Parathyroid adenoma (tissue), 2 donors: ENCODE measurements around the gene VRK3.
"Not testable (repeated sequence)": the region's sequence is repeated elsewhere in the genome, so short reads cannot be mapped to it uniquely, and the experiment has no call there.

ENCODE experiments used
- H2AFZ ChIP-seq: fragments of 300-600 bp; sonication (generic); one replicate; pipeline ENCODE4 v1.7.0; 2017; ENCODE audit warnings: antibody characterized with exemption, mild to moderate bottlenecking
- H3K27ac ChIP-seq: fragments of 300-600 bp; sonication (generic); one replicate; pipeline ENCODE4 v1.7.0; 2017
- H3K27me3 ChIP-seq: fragments of 300-600 bp; sonication (generic); one replicate; pipeline ENCODE4 v1.7.0; 2017; ENCODE audit warnings: low read length; ENCODE audit not compliant: control insufficient read depth, insufficient read depth
- H3K36me3 ChIP-seq: fragments of 300-600 bp; sonication (generic); one replicate; pipeline ENCODE4 v1.7.0; 2017; ENCODE audit warnings: low read length; ENCODE audit not compliant: control insufficient read depth, insufficient read depth
- H3K4me1 ChIP-seq: fragments of 300-600 bp; sonication (generic); one replicate; pipeline ENCODE4 v1.7.0; 2017; ENCODE audit warnings: control low read depth
- H3K4me2 ChIP-seq: fragments of 300-600 bp; sonication (generic); one replicate; pipeline ENCODE4 v1.7.0; 2017; ENCODE audit warnings: low read length
- H3K4me3 ChIP-seq: fragments of 300-600 bp; sonication (generic); one replicate; pipeline ENCODE4 v1.7.0; 2017; ENCODE audit warnings: low read depth, low read length
- H3K79me2 ChIP-seq: fragments of 300-600 bp; sonication (generic); one replicate; pipeline ENCODE4 v1.7.0; 2017; ENCODE audit warnings: control low read depth
- H3K9ac ChIP-seq: fragments of 300-600 bp; sonication (generic); one replicate; pipeline ENCODE4 v1.7.0; 2017; ENCODE audit warnings: mild to moderate bottlenecking
- H3K9me3 ChIP-seq: fragments of 300-600 bp; sonication (generic); one replicate; pipeline ENCODE4 v1.7.0; 2017; ENCODE audit warnings: low read length; ENCODE audit not compliant: control insufficient read depth
- TF ChIP-seq, protein P1 (sequence below): fragments of 300-600 bp; sonication (generic); IDR thresholded peaks from one replicate; pipeline ENCODE4 v1.7.0; 2017; ENCODE audit warnings: antibody characterized with exemption, mild to moderate bottlenecking
- donor health status: primary hyperparathyroidism.

VRK3 gene

DNA sequence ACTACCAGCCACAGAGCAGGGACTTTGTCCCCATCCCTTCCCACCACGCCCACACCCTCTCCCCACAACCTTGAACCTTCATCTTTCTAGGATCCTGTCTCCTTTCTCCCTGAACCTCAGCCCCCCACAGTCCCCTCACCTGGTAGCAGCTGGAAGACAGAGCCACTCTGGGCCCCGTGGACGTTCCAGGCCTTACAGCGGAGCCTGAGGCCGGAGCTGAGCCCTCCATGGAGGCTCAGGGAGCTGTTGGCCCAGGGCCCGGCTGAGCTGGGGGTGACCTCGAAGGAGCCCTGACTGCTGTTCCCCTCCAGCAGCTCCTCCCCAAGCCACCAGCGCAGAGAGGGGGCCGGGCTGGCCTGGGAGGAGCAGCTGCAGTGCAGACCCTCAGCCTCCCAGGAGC lies 67.0 kb downstream of the VRK3 start:
- not testable (repeated sequence) for H3K79me2 ChIP-seq, H3K4me1 ChIP-seq, H3K4me3 ChIP-seq

DNA sequence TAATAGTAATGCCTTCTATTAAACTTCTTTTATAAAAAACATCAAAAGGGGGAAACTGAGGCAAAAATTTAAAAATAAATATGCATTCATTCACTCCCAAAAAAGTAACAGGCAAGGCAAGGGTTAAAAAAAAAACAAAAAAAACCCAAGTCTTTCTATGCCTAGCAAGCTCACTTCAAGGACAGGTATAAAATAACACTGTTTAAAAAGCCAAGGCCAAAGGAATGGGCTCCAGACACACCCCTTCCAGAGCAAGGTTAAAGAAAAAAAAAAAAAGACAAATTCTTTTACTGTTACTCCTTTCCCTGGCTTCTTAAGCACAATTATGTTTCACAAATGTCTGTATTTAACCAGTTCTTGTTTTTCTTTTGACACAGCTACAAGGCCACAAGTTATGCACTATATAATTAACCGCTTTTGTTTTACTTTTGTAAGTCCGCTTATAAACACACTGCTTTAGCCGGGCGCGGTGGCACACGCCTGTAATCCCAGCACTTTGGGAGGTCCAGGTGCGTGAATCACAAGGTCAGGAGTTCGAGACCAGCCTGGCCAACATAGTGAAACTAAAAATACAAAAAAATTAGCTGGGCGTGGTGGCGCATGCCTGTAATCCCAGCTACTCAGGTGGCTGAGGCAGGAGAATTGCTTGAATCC lies 67.8 kb downstream of the VRK3 start:
- H3K4me1 ChIP-seq, result no peaks in the 10 kb centered on the region
- no peaks in the 10 kb centered on the region for H3K36me3 ChIP-seq
- H3K27me3 ChIP-seq, result no peaks in the 10 kb centered on the region
- no peak overlapping the region for H3K27ac ChIP-seq
- H3K4me2 ChIP-seq, result no peak overlapping the region
- no peak overlapping the region for H3K4me3 ChIP-seq
- TF ChIP-seq, protein P1, sequence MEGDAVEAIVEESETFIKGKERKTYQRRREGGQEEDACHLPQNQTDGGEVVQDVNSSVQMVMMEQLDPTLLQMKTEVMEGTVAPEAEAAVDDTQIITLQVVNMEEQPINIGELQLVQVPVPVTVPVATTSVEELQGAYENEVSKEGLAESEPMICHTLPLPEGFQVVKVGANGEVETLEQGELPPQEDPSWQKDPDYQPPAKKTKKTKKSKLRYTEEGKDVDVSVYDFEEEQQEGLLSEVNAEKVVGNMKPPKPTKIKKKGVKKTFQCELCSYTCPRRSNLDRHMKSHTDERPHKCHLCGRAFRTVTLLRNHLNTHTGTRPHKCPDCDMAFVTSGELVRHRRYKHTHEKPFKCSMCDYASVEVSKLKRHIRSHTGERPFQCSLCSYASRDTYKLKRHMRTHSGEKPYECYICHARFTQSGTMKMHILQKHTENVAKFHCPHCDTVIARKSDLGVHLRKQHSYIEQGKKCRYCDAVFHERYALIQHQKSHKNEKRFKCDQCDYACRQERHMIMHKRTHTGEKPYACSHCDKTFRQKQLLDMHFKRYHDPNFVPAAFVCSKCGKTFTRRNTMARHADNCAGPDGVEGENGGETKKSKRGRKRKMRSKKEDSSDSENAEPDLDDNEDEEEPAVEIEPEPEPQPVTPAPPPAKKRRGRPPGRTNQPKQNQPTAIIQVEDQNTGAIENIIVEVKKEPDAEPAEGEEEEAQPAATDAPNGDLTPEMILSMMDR, result no peak
- H3K9ac ChIP-seq, result no peak overlapping the region
- H3K9me3 ChIP-seq, result no peaks in the 10 kb centered on the region
- H2AFZ ChIP-seq, result no peak overlapping the region
- no peaks in the 10 kb centered on the region for H3K79me2 ChIP-seq

More for the DNA sequence above, 67.0 kb downstream of the VRK3 start:
- H3K27ac ChIP-seq, H2AFZ ChIP-seq, H3K27me3 ChIP-seq, H3K36me3 ChIP-seq, H3K9ac ChIP-seq, H3K4me2 ChIP-seq, H3K9me3 ChIP-seq: not testable (repeated sequence)

GRCh38 chr19:49956115-49956495 lies 69.1 kb downstream of the VRK3 start:
- no peaks in the 10 kb centered on the region for H3K4me1 ChIP-seq
- no peaks in the 10 kb centered on the region for H3K27me3 ChIP-seq

GRCh38 chr19:49954933-49955332 lies 70.2 kb downstream of the VRK3 start:
- no peaks in the 10 kb centered on the region for H3K36me3 ChIP-seq
- no peaks in the 10 kb centered on the region for H3K9me3 ChIP-seq
- H3K4me1 ChIP-seq, result no peaks in the 10 kb centered on the region
- no peak overlapping the region for H3K4me3 ChIP-seq
- H3K27ac ChIP-seq, result no peak overlapping the region
- H2AFZ ChIP-seq, result no peak overlapping the region
- H3K4me2 ChIP-seq, result no peak overlapping the region
- H3K79me2 ChIP-seq, result no peaks in the 10 kb centered on the region
- TF ChIP-seq, protein P1, result no peak
- H3K9ac ChIP-seq, result no peak overlapping the region
- H3K27me3 ChIP-seq, result no peaks in the 10 kb centered on the region

More at GRCh38 chr19:49956115-49956495, 69.1 kb downstream of the VRK3 start:
- H3K79me2 ChIP-seq, result no peaks in the 10 kb centered on the region
- no peaks in the 10 kb centered on the region for H3K36me3 ChIP-seq
- no peak overlapping the region for H3K27ac ChIP-seq
- H3K9ac ChIP-seq, result no peak overlapping the region
- no peaks in the 10 kb centered on the region for H3K9me3 ChIP-seq
- no peak overlapping the region for H3K4me2 ChIP-seq
- no peak overlapping the region for H3K4me3 ChIP-seq
- H2AFZ ChIP-seq, result no peak overlapping the region
- TF ChIP-seq, protein P1, result no peak

- H3K4me1 ChIP-seq, result no peaks in the 10 kb centered on the region
- H3K4me3 ChIP-seq, result no peak overlapping the region
- peak overlapping the region; percentile 56 for H2AFZ ChIP-seq
- no peaks in the 10 kb centered on the region for H3K36me3 ChIP-seq
- no peaks in the 10 kb centered on the region for H3K79me2 ChIP-seq
- H3K4me2 ChIP-seq, result no peak overlapping the region
- no peak overlapping the region for H3K9ac ChIP-seq
- TF ChIP-seq, protein P1, result no peak
- H3K27ac ChIP-seq, result no peak overlapping the region
- no peaks in the 10 kb centered on the region for H3K9me3 ChIP-seq
- H3K27me3 ChIP-seq, result no peaks in the 10 kb centered on the region
Observed at GRCh38 chr19:49954092-49954829, 70.9 kb downstream of the VRK3 start.
